Spleen (tissue), 11 donors: ENCODE results near the gene SLC1A1. TPM values are rescaled to one million over a fixed set of nuclear protein-coding genes. Genes with fewer than 3 reads are reported as not detected.

ENCODE experiments used
- DNase-seq: peaks from one replicate; pipeline ENCODE4 v3.0.0-alpha.2; 2020
- H3K27ac ChIP-seq, 8 donors: fragments of 200-600 bp; sonication (generic) in 7 of 8; 1 replicate in 4 of 8; 2 replicates in 4 of 8; pipeline versions ENCODE4 v1.5.0 to v1.8.0; 2016 to 2021; ENCODE audit warnings: inconsistent platforms in 4 of 8, mild to moderate bottlenecking in 4 of 8, moderate library complexity in 1 of 8
- H3K27me3 ChIP-seq, 7 donors: fragments of 200-600 bp; sonication (generic) in 6 of 7; replicated peaks in 1 of 7; 1 replicate in 4 of 7; 2 replicates in 3 of 7; pipeline versions ENCODE4 v1.5.0 to v1.8.0; 2016 to 2021; ENCODE audit warnings: inconsistent platforms in 3 of 7, mild to moderate bottlenecking in 1 of 7
- H3K36me3 ChIP-seq, 6 donors: fragments of 200-600 bp; sonication (generic) in 5 of 6; 1 replicate in 4 of 6; 2 replicates in 2 of 6; pipeline versions ENCODE4 v1.5.0 to v1.8.0; 2016 to 2021; ENCODE audit warnings: inconsistent platforms in 2 of 6
- H3K4me1 ChIP-seq, 6 donors: fragments of 200-600 bp; sonication (generic) in 5 of 6; 1 replicate in 3 of 6; 2 replicates in 3 of 6; pipeline versions ENCODE4 v1.5.0 to v1.8.0; 2016 to 2021; ENCODE audit warnings: inconsistent platforms in 3 of 6
- H3K4me3 ChIP-seq, 8 donors: fragments of 200-600 bp; sonication (generic) in 7 of 8; 1 replicate in 4 of 8; 2 replicates in 4 of 8; pipeline versions ENCODE4 v1.5.0 to v1.8.0; 2016 to 2021; ENCODE audit warnings: inconsistent platforms in 4 of 8, mild to moderate bottlenecking in 4 of 8, moderate library complexity in 2 of 8
- H3K9me3 ChIP-seq, 8 donors: fragments of 200-600 bp; sonication (generic) in 7 of 8; 1 replicate in 4 of 8; 2 replicates in 4 of 8; pipeline versions ENCODE4 v1.5.0 to v1.8.0; 2016 to 2021; ENCODE audit warnings: inconsistent platforms in 4 of 8
- POLR2A ChIP-seq, 3 donors: fragments of 450-650 bp; IDR thresholded peaks; one replicate each; pipeline ENCODE4 v1.5.1; 2017; ENCODE audit warnings: antibody characterized with exemption in 3 of 3, mild to moderate bottlenecking in 1 of 3
- POLR2AphosphoS5 ChIP-seq, 3 donors: sonication (generic); formaldehyde crosslinking; IDR thresholded peaks; one replicate each; pipeline ENCODE4 v1.5.1; 2017; ENCODE audit warnings: antibody characterized with exemption in 3 of 3
- WGBS, 5 donors: extraction: QIAGEN DNeasy Blood & Tissue Kit in 3 of 5; methylation state at CpG; one replicate each; pipeline versions ENCODE4 v1.1.5 to v1.1.7; 2013 to 2018; 5-methylcytosine and 5-hydroxymethylcytosine counted together
- intact Hi-C: fragments of 100-400 bp; cut with DNase I; formaldehyde crosslinking; loops from one replicate; pipeline ENCODE4 v1.15.0; 2023; ENCODE audit warnings: low total_unique reads
- polyA plus RNA-seq, 3 donors: library from polyadenylated mRNA; stranded (reverse); fragments of 200-250 nt; gene quantifications; one replicate each; pipeline ENCODE4 v1.2.1, GENCODE V29; 2013
- total RNA-seq, 7 donors: library from RNA; depleted of rRNA in 3 of 7; stranded (reverse); fragments of >200 nt in 3 of 7; fragmentation: NEBNext Ultra II Directional in 4 of 7; extraction: Animal tissue kit (Norgen Biotek cat#: 25700) in 4 of 7; gene quantifications; one replicate each; pipeline versions ENCODE4 v1.1.0 to v1.2.1, GENCODE V29; 2016 to 2021
- TF ChIP-seq, protein P1 (sequence below), 11 experiments: fragments of 200-600 bp in 7 of 11; fragments of 450-650 bp in 4 of 11; sonication (generic) in 4 of 11; IDR thresholded peaks in 8 of 11; conservative IDR thresholded peaks in 3 of 11; 1 replicate in 7 of 11; 2 replicates in 4 of 11; pipeline versions ENCODE4 v1.4.0 to v1.8.0; 2016 to 2021; ENCODE audit warnings: antibody characterized with exemption in 11 of 11, inconsistent platforms in 4 of 11, mild to moderate bottlenecking in 1 of 11
- donor health status: healthy with polysubstance abuse.
- donor health status: DM: no; HTN: no; CAD: no; lungs with moderate emphysema.
- donor health status: DM: no; HTN: no; CAD: no.
- donor health status: Bipolar disorder and iron deficiency.
- donor health status: healthy.
- donor health status: DM: no; HTN: no; CAD: no.
- donor health status: DM: yes; HTN: yes; CAD: no.

SLC1A1 gene
- total and polyA plus RNA-seq, 10 donors: 0.11 to 0.79 (median 0.28) TPM; not detected in 2

DNA sequence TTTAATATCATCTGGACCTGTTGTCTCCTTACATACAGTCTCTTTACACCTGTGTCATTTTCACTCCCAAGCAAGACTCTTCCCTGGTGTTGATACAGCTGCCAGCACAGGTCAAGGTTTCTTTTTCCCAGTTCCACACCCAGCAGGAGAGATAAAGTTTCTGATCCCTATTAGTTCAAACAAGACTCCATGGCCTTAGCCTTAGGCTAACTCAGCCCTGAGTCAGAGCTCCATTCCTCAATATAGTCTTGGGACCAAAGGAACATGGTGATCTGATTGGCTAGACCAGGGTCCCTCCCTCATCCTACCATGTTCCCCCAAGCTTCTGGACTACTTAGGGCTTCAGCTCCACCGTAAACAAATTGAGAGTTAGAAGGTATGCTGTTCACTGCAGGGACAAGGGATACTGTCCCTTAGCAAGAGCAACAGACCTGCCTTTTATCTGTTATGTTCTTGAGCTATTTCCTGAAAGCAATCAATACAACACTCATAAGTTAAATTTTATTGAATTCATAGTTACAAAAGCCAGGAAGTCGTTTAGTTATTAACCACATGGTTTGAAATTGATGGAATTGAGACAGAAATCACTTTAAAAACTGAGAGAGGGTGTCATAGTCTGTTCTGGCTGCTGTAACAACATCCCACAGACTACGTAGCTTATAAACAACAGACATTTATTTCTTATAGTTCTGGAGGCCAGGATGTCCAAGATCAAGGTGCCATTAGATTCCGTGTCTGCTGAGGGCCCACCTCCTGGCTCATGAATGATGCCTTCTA lies 20.5 kb downstream of the SLC1A1 start:
- TF ChIP-seq, protein P1, sequence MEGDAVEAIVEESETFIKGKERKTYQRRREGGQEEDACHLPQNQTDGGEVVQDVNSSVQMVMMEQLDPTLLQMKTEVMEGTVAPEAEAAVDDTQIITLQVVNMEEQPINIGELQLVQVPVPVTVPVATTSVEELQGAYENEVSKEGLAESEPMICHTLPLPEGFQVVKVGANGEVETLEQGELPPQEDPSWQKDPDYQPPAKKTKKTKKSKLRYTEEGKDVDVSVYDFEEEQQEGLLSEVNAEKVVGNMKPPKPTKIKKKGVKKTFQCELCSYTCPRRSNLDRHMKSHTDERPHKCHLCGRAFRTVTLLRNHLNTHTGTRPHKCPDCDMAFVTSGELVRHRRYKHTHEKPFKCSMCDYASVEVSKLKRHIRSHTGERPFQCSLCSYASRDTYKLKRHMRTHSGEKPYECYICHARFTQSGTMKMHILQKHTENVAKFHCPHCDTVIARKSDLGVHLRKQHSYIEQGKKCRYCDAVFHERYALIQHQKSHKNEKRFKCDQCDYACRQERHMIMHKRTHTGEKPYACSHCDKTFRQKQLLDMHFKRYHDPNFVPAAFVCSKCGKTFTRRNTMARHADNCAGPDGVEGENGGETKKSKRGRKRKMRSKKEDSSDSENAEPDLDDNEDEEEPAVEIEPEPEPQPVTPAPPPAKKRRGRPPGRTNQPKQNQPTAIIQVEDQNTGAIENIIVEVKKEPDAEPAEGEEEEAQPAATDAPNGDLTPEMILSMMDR (IDR thresholded peaks at IDR 0.05 in 8 of 11, conservative IDR thresholded peaks at IDR 0.05 in 3 of 11): no peak
- TF ChIP-seq POLR2AphosphoS5 (IDR thresholded peaks at IDR 0.05) (no peak), POLR2A (IDR thresholded peaks at IDR 0.05) (no peak)

DNA sequence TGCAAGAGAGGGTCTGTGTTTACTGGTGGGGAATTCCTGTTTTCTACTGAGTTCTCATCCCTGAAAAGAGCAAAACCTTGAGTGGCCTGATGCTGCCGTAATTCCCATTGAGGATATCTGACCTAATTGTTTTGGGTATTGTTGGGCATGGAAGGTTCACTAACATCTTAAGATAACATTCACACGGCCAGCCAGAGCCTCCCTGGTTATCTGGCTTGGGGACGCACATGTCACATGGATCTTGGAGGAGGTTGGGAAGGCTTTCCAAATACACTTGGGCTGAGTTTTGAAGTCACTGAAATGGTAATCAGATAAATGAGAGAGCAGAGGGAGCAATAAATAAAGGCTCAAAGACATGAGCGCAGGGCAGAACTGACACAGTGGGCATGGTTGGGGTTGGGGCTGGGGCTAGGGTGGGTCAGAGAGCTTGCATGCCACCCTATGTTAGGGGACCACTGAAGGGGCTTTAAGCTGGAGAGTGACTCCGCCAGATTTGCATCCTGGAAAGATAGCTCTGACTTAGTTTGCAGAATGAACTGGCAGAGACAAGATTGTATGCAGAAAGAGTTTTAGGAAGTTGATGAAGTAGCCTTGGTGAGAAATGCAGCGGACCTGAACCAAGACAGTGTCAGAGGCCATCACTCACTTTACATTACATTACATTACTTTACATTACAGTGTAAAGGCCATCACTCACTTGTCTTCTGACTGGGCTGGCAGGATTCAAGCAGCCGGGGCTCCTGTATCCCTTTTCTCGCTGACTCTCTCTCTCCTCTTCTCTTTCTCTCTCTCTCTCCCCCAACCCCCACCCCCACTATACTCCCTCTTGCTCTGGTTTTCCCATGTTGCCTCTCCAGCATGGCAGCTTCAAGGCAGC lies 24.2 kb downstream of the SLC1A1 start:
- Histone ChIP-seq H3K9me3 (no peaks in the 10 kb centered on the region), H3K36me3 (no peaks in the 10 kb centered on the region), H3K4me1 (no peaks in the 10 kb centered on the region), H3K4me3 (no peak overlapping the region), H3K27me3 (no peaks in the 10 kb centered on the region), H3K27ac (no peak overlapping the region)
- intact Hi-C loops: no loop called here
- TF ChIP-seq POLR2AphosphoS5 (IDR thresholded peaks at IDR 0.05): no peak
- no peak for TF ChIP-seq POLR2A (IDR thresholded peaks at IDR 0.05)
- TF ChIP-seq, protein P1 (IDR thresholded peaks at IDR 0.05 in 8 of 11, conservative IDR thresholded peaks at IDR 0.05 in 3 of 11): no peak
- no peak for DNase-seq
- WGBS, 5 donors: 71 to 83% (median 79%) methylated on average over 8 of the region's 8 CpGs

More for the DNA sequence above, 20.5 kb downstream of the SLC1A1 start:
- Histone ChIP-seq H3K36me3 (no peaks in the 10 kb centered on the region), H3K4me1 (no peaks in the 10 kb centered on the region), H3K9me3 (no peaks in the 10 kb centered on the region), H3K4me3 (no peak overlapping the region), H3K27me3 (no peaks in the 10 kb centered on the region), H3K27ac (no peak overlapping the region)
- 80 to 90% (median 86%) methylated on average over 4 of the region's 4 CpGs for WGBS, 5 donors
- intact Hi-C loops: no loop called here
- DNase-seq: no peak

DNA sequence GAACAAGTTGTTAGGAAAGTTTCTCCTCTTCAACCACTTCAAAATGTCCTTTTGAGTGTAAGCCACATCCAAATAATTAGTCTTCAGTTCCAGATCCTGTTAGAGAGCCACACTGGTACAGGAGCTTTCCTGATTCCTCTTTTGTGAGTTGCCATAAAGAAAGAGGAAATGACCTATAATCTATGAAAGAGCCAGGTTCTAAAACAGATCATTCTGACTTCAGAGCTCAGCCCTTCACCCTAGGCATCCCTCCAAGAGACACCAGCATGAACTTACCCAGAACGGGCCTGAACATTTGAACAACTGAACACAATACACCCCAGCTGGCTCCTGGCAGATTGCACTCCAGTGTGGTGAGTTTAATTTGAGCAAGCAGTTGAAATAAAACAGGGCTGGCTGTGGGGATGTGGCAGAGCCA lies 25.7 kb downstream of the SLC1A1 start:
- H3K27me3 ChIP-seq: no peaks in the 10 kb centered on the region
- no peaks in the 10 kb centered on the region for H3K9me3 ChIP-seq
- H3K4me1 ChIP-seq: no peaks in the 10 kb centered on the region
- H3K4me3 ChIP-seq: no peak overlapping the region
- H3K27ac ChIP-seq: no peak overlapping the region
- no peaks in the 10 kb centered on the region for H3K36me3 ChIP-seq
- DNase-seq: no peak
- whole genome bisulfite sequencing, 5 donors: 54 to 88% (median 64%) methylated on average over 1 of the region's 1 CpG
- intact Hi-C loops: no loop called here
- TF ChIP-seq, protein P1 (IDR thresholded peaks at IDR 0.05 in 8 of 11, conservative IDR thresholded peaks at IDR 0.05 in 3 of 11): no peak
- TF ChIP-seq POLR2A (IDR thresholded peaks at IDR 0.05) (no peak), POLR2AphosphoS5 (IDR thresholded peaks at IDR 0.05) (no peak)

DNA sequence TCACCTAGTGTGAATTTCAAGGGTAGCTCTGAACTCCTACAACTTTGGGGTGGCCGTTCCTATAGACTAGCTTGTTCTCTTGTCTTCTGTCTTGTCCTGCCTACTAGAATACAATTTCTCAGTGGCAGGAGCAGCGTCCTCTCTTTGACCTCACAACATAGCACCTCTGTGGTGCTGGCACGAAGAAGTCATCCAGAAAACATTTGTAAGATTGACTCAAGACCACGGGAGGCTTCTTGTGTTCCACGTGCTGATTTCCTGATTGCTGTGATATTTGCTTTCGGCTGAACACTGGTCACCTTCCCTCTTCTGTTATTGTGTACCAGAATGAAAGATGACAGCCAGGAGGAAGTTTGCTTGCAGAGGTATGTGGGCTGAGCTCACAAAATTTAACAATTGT lies 27.0 kb downstream of the SLC1A1 start:
- WGBS, 5 donors: 57 to 64% (median 60%) methylated on average over 6 of the region's 6 CpGs
- H3K27me3 ChIP-seq: no peaks in the 10 kb centered on the region
- H3K36me3 ChIP-seq: no peaks in the 10 kb centered on the region
- TF ChIP-seq, protein P1 (IDR thresholded peaks at IDR 0.05 in 8 of 11, conservative IDR thresholded peaks at IDR 0.05 in 3 of 11): no peak
- H3K4me3 ChIP-seq: no peak overlapping the region
- DNase-seq: no peak
- H3K27ac ChIP-seq: no peak overlapping the region
- H3K4me1 ChIP-seq: no peaks in the 10 kb centered on the region
- peaks cover 0 to 1% (median 0%) of the 10 kb centered on the region in 8 donors for H3K9me3 ChIP-seq
- intact Hi-C loops: no loop called here
